ENCODE data around the gene RIMOC1.

RIMOC1 gene, protein sequence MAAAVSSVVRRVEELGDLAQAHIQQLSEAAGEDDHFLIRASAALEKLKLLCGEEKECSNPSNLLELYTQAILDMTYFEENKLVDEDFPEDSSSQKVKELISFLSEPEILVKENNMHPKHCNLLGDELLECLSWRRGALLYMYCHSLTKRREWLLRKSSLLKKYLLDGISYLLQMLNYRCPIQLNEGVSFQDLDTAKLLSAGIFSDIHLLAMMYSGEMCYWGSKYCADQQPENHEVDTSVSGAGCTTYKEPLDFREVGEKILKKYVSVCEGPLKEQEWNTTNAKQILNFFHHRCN

DNA sequence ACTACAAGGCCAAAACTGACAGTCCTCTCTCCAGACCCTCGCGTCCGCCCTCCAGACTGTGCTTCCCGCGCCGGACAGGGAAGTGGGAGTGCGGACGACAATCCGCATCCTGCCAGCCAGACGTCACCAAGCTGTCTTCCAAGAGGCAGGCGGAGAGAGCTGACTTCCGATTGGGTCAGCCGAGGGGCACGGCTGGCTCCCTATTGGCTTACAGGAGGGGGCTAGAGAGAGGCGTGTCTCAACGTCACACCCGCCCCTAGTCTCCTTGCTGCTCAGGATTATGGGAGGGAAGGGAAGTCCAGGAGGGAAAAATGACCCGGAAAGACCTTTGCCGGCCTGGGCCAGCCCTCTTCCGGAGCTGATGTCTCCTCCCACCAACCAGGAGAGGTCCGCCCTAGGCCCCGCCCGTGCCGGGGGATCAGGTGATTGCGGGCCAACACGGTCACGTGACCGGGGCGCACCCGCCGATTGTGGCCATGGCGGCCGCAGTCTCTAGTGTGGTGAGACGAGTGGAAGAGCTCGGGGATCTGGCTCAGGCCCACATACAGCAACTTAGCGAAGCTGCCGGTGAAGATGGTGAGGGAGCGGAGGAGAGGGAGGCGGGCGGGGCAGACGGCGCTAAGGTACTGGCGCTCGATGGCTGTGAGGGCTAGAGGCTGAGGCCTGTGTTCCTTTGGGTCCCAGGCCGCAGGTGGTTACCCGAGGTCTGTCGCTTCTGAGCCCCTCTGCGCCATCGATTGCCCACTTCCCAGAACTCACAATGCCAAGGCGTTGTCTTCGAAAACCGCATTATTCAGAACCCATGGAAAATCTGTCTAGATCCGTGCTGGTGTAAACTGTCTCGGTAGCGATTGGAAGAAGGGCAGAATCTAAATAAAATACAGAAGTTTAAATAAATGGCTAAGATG lies at the start of gene RIMOC1:
RIMOC1 (plus strand) TSS at position 453 of the 908 bp plus-strand sequence; CDS start at position 477, 24 bp downstream.
- DNase-seq = peak; percentile 95

DNA sequence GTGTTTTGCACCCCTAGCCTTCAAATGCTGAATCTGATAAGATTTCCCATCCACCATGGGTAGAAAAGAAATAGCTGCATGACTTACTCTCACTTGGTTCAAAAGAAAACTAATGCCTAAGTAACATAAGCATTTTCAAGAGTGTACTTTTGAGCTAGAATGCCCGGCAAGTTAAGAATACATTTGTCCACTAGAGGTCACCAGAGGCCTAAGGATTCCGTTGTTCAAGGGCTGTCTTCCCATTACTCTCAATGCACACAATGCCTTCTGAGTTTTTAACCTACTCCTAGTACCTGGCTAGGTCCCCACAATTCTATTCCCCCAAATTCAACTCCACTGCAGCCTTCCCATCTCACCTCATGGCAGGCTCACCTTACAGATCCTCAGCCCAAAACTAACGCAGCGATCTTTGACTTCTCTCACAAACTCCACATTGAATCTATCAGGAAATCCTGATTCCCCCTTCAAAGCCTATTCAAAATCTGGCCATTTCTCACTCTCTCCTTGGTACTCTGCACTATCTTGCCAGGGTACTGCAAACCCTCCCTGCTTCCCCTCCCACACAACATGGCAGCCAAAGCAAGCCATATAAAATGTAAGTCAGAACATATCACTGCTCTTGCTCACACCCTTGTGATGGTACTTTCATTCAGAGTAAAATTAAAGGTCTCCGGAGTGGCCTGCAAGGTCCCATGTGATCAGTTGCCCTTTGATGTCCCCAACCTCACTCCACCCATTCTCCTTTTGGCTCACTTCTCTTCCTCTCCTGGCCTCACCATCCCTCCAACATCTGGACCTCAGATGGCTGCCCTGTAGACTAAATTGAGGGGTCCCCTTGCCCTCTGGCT lies 47.3 kb upstream of the RIMOC1 start:
- peak; percentile 3 for DNase-seq

DNA sequence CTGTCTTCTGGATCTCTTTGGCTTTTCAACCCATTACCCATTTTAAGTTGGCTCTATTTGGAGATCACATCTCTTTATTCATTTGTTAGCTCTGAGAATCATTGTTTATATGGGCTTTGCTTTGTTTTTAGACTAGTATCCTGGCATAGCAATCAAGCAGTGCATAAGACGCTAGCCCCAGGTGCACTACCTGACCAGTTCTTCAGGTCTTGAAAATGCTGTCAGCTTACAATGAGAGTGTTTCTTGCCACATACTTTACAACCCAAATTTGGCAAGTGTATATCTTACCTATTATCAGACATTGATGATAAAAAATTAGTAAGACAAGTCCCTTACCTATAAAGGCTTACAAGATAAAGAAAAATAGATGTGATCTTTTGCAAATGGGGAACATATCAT lies 46.2 kb upstream of the RIMOC1 start:
- no peak for DNase-seq

DNA sequence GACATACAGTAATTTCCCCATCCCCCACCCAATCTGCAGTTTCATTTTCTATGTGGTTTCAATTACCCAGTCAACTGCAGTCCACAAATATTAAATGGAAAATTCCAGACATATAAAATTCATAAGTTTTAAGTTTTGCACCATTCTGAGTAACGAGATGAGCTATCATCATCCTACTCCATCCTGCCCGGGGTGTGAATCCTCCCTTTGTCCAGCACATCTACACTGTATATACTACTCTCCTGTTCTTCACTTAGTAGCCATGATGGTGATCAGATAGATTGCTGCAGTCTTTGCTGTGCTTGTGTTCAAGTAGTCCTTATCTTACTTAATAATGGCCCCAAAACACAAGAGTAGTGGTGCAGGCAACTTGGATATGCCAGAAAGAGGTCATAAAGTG lies 45.3 kb upstream of the RIMOC1 start:
- DNase-seq = no peak

DNA sequence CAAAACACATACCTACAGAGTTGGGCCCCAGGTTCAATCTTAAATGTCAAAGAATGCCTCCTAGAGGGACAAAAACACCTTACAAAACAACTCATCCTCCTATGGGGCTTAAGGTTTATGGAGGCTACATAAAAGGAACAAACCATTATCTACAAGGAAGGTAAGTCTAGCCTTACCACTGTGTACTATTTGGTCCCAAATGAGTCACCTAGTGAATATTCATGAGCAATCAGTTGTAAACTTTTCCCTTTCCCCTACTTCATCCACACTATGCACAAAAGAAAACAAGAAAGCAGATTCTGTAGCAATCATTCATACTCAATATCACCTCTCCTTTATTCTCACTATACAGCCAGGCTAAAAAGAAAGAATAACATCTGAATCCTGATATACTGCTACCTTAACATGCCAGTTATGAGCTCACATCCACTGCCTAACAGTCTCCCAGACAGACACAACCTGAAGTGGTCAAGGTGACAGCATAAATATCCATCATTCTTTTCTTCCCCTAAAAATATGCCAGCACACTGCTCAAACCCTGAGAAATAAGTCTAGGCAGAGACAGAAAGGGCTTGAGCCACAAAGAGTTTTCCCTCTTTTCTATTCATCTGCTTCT lies 40.2 kb upstream of the RIMOC1 start:
- DNase-seq = no peak

DNA sequence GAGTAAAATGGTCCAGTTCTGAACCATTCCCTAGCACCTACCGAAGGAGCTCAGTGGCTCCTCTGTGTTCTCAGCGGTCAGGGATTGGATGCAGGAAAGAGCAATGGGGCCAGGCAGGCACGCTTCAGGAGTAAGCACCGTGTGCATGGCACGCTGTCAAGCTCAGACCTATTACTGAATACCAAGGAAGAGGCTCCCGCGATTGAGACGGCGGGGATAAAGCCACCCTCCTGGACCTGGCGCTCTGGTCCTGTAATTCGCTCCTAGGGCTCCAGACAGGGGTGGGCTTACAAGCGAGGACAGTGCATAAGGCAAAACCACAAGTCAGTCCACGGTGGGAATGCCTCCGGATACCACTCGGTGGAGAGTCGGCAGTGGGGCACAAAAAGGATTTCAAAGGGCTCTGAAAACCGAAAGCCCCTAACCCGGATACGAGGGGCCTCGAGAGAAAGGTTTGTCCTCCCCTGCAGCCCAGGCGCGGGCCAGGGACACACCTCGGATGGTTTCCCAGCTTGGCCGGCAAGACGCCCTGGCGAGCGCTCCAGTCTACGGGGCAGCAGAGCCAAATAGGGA lies 34.9 kb upstream of the RIMOC1 start:
- peak; percentile 26 for DNase-seq

DNA sequence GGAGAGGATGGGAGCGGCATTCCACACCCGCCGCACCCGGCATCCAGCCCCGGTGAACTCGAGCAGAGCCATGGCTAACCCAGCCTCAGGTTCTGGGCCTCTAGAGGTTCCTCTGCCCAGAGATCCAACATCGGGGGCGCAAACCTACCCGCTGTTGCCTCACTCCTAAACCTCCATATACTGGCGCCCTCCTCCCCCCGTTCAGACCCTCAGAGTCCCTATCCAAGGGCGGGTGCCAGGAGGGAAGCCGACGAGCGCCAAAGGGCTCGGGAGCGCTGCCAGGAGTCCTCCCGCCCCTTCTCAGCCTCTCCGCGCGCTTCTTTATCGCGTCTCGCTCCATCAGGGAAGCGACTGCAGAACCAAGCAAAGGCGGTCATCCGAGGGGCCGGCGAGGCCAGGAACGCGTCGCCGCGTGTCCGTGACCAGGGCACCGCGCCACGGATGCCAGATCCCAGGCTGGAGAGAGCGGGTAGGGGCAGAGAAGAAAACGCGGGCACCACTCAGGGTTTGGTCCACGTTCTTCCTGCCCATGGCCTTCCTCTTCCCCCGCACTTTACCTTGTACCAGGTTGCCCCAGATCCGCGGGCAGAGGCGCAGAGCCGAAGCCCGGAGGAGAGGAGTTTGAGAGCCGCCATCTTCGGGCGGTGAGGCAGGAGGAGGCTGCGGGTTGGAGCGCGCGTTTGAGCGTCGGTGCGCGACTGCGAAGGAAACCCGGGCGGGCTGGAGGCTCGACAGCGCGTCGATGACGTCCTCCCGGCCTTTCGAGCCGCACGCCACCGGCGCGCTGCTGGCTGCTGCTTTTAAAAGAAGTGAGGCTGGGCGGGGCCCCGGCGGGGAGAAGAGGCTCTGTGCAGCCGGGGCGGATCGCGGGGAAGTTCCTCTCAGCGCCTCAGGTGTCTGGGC lies 34.2 kb upstream of the RIMOC1 start, which contains the start of gene OXCT1:
OXCT1 (minus strand) TSS at position 702 of the 903 bp plus-strand sequence; CDS start at position 635, 67 bp downstream.
- peak; percentile 24 for DNase-seq

DNA sequence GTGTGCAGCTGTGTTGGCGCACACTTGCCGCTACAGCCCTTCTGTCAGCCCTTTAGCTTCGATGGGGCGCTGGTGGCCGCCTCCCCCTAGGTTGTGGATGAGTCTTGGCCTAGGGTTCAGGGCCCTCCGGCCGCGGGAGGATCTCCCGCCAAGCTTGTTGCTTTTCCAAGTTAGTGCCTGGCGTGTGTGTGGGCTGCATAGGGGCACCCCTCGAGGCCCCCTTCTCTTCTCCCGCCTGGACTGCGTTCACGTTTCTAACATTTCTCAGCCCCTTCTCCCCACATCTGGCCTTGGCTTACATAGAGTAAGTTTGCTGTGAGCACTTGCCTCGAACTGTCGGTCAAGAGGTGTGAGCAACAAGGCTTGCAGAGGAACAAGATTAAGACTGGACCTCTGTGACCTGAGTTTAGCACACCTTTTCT lies 33.5 kb upstream of the RIMOC1 start:
- DNase-seq = no peak

DNA sequence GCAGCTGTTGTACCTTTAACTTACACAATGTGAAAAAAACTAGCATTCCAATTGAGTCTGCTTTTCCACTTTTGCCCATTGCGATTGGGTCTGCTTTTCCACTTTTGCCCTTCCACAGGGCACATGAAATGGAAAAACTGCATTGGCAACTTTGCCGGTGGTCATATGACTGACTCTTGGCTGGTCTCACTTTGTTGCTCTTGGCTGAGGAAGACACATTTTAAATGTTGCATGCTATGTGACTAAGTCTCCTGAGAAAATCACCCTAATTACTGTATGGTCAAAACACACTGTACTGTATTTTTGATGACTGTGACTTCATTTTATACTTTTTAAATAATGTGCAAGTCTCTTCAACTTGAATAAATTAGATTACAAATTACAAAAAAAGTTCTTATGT lies 32.3 kb upstream of the RIMOC1 start:
- DNase-seq = peak; percentile 1

DNA sequence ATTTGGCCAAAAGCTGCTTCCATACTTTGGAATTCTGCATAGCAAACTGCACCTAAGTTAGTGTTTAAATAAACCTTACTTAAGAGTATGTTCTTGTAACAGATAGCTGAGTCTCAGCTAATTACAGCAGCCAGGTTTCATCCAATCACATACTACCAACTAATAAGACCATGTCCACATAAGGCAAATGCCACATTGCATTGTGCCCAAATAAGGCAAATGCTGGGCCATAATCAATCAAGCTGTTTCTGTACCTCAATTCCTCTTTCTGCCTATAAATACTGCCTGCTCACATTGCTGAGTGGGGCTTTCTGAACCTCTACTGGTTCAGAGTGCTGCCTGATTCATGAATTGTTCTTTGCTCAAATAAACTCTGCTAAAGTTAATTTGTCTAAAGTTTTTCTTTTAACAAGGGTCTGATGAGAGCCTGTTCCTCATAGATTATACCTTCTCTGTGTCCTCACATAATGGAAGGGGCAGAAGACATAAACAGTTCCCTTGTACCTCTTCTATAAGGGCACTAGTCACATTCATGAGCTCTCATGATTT lies 29.6 kb upstream of the RIMOC1 start:
- DNase-seq = no peak

DNA sequence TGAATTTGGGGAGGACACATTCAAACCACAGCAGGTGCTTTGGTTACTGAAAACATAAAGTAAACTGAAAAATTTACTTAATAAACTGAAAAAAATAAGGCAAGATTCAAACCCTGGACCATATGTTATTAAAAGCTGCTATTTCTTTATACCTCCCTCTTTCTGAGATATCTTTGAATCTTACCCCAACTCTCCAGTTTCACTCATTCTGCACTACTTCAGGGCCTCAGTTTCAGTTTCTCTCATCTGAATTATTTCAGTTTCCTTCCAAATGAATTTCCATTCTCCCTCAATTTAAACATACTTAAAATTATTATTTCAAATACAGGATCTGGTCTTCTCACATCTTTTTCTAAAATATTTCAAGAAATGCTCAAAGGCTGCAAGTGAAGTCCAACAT lies 29.0 kb upstream of the RIMOC1 start:
- DNase-seq = no peak

DNA sequence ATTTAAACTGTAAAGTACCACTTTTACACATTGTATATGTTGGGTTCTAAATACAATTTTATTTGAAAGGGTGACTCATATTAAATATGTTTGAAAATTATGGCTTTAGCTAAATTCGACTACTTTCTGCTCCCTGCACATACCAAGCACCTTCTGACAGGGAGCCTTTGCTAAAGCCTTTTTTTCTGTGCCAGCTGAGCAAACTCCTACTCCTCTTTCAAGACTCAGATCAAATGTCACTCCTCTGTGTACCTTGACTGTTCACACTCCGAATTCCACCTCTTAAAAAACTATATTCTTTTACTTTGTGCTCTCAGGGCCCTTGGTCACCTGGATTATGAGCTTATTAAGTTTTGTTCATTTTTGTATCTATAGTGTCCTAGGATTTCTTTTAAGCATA lies 27.5 kb upstream of the RIMOC1 start:
- DNase-seq = no peak

DNA sequence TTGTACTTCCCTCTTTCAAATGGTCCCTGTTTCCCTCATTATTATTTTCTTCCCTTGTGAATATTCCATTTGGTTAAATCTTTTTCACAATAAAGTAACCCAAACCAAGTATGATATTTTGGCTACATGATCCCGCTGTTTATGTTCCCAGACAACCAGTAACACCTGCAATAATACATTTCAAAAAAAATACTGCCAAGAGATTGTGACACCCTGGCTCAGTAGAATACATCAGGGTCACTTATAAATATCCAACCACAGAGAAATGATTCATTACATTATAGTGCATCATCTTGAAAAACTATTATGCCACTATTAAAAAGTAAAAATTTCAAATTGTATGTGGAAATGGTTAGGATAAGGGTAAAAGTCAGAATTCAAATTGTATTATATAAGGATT lies 26.7 kb upstream of the RIMOC1 start:
- DNase-seq = no peak

DNA sequence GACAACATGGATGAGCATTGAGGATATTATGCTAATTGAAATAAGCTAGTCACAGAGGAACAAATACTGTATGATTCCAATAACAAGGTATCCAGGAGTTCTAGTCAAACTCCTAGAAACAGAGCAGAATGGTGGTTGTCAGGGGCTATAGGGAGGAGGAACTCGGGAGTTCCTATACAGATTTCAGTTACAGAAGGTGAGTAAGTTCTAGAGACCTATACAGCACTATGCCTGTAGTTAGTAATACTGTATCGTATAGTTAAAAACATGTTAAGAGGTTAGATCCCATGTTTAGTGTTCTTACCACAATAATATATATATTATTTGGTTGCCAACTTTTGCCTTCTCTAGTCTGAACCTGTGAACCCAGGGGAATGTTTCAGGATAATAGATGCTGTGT lies 26.0 kb upstream of the RIMOC1 start:
- DNase-seq = no peak

DNA sequence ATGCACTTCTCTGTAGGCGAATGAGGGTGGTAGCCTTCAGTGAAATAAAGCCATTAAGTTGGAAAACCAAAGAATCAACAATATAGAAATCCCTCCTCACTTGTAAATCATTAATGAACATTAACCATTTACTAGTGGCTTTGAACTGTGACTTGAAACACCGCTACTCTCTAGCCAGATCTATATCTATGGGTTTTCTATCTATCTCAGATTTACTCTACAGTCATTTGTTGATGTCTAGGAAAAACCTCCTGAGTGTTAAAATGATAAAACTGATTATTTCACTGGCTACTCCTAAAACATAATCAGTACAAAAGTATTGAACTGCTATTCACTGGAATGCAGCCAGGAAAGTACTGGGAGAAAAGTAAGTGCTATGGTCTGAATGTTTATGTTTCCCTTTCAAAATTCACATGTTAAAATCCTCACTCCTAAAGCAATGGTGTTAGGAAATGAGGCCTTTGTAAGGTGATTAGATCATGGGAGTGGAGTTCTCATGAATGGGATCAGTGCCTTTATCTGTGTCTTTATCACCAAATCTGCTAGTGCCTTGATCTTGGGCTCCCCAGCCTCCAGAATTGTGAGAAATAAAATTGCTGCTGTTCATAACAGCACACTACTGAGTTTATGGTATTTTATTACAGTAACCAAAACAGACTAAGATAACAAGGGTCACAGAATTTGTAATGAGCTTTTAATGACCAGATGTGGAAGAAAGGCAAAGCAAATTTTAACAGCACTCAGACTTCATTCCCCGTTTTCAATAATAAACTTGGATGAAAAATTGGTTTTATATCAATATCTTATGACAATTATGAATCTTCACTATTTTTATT lies 25.3 kb upstream of the RIMOC1 start:
- no peak for DNase-seq

DNA sequence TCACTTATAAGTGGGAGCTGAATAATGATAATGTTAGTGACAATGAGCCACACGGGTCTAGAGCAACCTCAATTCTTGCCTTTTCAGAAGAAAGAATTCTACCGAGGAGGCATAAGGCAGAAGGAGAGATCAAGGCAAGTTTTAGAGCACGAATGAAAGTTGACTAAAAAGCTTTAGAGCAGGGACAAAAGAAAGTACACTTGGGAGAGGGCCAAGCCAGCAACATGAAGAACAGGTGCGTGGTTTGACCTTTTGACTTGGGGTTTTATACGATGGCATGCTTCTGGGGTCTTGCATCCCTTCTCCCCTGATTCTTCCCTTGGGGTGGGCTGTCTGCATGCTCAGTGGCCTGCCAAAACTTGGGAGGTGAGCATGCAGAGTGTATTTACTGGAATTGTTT lies 21.4 kb upstream of the RIMOC1 start:
- DNase-seq = no peak

DNA sequence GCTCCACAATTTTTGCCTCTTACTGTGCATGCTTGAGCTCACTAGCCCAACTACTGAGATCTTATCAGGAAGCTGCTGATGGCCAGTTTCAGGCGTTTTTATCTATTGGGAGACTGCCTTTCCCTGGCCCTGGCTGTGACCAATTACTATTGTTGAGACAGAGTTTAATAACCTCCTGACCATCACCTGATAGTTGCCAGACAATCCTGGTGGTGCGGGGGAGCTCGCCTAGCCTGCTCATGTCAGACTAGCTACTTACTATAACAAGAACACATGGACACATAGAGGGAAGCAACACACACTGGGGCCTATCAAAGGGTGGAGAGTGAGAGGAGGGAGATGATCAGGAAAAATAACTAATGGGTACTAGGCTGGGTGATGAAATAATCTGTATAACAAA lies 20.9 kb upstream of the RIMOC1 start:
- DNase-seq = no peak

DNA sequence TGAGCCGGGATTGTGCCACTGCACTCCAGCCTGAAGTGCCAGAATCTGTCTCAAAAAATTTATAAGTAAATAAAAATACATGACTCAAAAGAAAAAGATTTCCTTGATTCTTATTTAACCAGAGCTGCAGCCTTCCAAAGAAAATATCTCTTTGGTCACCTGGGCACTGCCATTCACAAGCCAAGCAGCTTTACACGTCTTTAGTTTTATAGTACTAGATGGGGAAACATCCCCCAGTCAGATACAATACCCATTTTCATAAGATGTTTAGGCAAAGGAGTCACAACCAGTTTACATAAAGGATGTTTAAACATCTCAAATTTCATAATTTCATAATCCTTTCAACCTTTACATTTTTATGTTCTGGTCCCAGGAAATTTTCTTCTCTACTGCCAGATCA lies 20.2 kb upstream of the RIMOC1 start:
- DNase-seq = no peak

DNA sequence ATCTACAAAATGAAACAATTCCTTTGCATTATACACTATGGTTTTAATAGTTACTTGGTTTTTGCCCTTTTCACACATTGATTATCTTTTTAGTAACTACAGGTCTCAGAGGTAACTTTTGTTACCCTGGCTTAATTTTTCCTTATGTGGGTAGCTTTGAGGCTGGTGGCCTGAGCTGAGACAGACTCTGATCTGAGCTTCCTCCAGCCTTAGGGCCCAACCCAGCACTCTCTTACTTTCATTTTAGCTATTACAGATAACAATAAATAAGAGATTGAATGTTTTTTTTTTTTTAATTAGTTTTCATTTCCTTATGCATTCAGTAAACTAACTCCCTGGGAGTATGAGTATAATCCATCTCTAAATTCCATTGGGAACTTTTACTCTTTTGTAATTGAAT lies 18.9 kb upstream of the RIMOC1 start:
- no peak for DNase-seq

Measured in GOT3 (cell line).